ENCODE results near the gene RNASE13.

RNASE13 gene

GRCh38 chr14:21077672-21078071 is 43.1 kb upstream of the RNASE13 start:
- no peak for ATAC-seq
- no peak for TF ChIP-seq OSR1 (CRISPR knock-in tag; IDR thresholded peaks at IDR 0.05)
- TF ChIP-seq ISL1 (CRISPR knock-in tag; IDR thresholded peaks at IDR 0.05) = no peak

DNA sequence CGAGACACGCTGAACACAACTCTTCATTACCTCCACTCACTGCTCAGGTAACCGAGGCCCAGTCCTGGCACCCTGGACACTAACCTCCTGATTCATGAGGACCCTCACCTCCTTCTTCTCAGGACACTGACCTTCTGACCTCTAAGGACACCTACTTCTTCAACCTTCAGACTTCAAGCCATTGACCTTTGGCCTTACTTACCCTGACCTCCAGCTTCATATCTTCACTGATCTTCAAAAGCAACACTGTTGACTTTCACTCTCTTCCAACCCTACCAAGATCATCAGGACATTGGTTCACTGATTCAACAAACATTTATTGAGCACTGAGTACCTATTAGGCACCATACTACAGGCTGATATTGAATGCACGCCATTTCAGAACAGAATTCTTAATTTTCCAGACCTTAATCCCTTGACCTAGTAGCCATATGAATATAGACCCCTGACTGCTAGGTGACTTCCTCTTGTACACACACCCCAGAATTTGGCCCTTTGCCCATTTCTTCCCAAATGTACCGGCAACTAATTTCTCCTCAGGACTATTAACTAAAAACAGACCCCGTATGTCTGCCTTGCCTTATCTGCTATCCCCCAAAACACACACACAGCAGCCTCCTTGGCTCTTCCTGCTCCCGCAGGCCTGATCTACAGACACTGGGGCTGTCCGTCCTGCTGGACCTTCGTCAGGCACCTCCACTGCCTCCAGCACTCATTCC is 41.3 kb upstream of the RNASE13 start:
- no peak for ATAC-seq
- TF ChIP-seq SNAI2 (CRISPR knock-in tag; IDR thresholded peaks at IDR 0.05) = no peak

- TF ChIP-seq ZNF70 (CRISPR knock-in tag; IDR thresholded peaks at IDR 0.05) (no peak), ISL1 (CRISPR knock-in tag; IDR thresholded peaks at IDR 0.05) (no peak), ARNTL (CRISPR knock-in tag; IDR thresholded peaks at IDR 0.05; ENCODE audit: borderline replicate concordance, low read depth) (no peak)
- TF ChIP-seq, protein P1, sequence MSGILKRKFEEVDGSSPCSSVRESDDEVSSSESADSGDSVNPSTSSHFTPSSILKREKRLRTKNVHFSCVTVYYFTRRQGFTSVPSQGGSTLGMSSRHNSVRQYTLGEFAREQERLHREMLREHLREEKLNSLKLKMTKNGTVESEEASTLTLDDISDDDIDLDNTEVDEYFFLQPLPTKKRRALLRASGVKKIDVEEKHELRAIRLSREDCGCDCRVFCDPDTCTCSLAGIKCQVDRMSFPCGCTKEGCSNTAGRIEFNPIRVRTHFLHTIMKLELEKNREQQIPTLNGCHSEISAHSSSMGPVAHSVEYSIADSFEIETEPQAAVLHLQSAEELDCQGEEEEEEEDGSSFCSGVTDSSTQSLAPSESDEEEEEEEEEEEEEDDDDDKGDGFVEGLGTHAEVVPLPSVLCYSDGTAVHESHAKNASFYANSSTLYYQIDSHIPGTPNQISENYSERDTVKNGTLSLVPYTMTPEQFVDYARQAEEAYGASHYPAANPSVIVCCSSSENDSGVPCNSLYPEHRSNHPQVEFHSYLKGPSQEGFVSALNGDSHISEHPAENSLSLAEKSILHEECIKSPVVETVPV (CRISPR knock-in tag; IDR thresholded peaks at IDR 0.05) = no peak
- no peak for ATAC-seq
These were observed 40.0 kb upstream of the RNASE13 start for GRCh38 chr14:21074398-21075272.

DNA sequence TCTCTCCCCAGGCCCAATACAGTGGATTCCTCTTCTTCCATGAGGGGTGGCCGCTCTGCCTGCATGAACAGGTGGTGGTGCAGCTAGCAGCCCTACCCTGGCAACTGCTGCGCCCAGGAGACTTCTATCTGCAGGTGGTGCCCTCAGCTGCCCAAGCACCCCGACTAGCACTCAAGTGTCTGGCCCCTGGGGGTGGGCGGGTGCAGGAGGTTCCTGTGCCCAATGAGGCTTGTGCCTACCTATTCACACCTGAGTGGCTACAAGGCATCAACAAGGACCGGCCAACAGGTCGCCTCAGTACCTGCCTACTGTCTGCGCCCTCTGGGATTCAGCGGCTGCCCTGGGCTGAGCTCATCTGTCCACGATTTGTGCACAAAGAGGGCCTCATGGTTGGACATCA is 39.3 kb upstream of the RNASE13 start:
- ATAC-seq = no peak
- TF ChIP-seq ESRRG (CRISPR knock-in tag; IDR thresholded peaks at IDR 0.05) = no peak
- TF ChIP-seq POU6F1 (CRISPR knock-in tag; IDR thresholded peaks at IDR 0.05; ENCODE audit: borderline replicate concordance, low read depth) = no peak
- no peak for TF ChIP-seq PATZ1 (CRISPR knock-in tag; IDR thresholded peaks at IDR 0.05; ENCODE audit: borderline replicate concordance)
- no peak for TF ChIP-seq CREB5 (CRISPR knock-in tag; IDR thresholded peaks at IDR 0.05; ENCODE audit: low read depth)
- no peak for TF ChIP-seq BACH2 (CRISPR knock-in tag; IDR thresholded peaks at IDR 0.05; ENCODE audit: borderline replicate concordance)
- no peak for TF ChIP-seq CSDC2 (CRISPR knock-in tag; IDR thresholded peaks at IDR 0.05)
- no peak for TF ChIP-seq ISL1 (CRISPR knock-in tag; IDR thresholded peaks at IDR 0.05)
- TF ChIP-seq, protein P1 (CRISPR knock-in tag; IDR thresholded peaks at IDR 0.05) = no peak
- TF ChIP-seq ZNF8 (CRISPR knock-in tag; IDR thresholded peaks at IDR 0.05) = no peak
- no peak for TF ChIP-seq TCF4 (CRISPR knock-in tag; IDR thresholded peaks at IDR 0.05; ENCODE audit: borderline replicate concordance)

GRCh38 chr14:21072781-21073339 is 38.3 kb upstream of the RNASE13 start:
- TF ChIP-seq ZFP3 (CRISPR knock-in tag; IDR thresholded peaks at IDR 0.05) = no peak
- TF ChIP-seq ZC3H10 (CRISPR knock-in tag; IDR thresholded peaks at IDR 0.05) = no peak
- no peak for ATAC-seq

Data from SK-N-SH treated with all-trans-retinoic acid at 6 μM for 48 hours (cell line).